ENCODE results near the gene FNDC3B.
"Not testable (repeated sequence)": the region's sequence is repeated elsewhere in the genome, so short reads cannot be mapped to it uniquely, and the experiment has no call there.

Gene FNDC3B

DNA sequence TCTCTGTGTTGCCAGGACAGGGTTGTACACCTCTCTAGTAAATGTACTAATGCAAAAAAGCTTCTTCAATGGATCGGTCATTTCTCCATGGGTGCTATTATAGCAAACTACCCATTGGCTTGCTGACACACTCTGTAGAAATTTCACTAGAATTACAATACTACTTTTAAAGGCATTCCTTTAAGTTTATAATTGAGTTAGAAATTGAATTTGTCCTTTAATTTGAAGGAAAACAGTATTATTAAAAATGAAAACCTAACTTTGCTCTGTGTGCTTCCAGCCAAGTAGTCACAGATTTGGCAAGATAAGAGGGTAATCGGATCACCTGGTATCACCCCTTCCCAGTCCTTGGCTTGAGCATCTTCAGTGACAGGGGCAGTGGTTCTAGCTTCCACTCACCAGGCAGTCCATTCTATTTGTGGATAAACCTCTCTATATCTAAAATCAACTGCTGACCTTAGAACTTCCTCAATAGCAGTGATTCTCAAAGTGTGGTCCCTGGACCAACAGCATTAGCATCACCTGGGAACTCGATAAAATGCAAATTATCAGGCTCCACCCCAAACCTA lies 315.6 kb downstream of the FNDC3B start:
- no peak for DNase-seq

DNA sequence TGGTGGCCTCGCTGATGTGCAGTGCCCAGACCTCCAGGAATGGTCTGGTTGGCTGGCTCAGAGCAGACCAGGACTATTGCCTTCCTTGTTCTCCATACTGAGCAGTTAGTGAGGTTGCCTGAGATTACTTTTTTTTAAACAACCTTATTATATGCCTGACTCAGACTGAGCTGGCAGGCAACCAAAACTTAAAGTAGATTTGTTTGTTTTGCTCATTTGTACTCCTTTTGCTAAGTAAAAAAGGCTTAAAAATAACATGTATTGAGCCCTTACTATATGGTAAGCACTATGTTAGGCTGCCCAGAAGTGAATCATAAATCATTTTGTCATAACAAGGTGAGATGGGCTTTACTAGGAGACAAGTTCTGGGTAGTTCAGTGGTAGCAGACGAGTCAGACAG lies 316.5 kb downstream of the FNDC3B start:
- DNase-seq, result no peak

DNA sequence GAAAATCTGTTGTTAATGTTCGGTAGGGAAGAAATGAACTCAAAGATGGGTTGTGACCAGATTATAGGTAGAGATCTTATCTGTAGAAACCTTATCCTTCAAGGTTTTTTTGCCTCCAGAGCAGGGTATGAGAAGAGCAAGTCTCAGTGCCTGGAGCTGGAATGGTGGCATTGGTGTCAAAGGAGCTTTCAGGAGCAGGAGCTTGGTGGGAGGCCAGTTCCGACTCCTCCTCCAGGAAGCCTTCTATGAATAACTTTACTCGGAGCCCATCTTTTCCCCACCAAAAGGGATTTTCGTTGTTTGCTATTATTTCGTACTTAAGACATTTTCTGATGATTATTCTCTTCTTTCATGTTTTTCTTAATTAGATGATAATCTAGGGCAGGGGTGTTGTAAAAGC lies 317.0 kb downstream of the FNDC3B start:
- no peak for DNase-seq

DNA sequence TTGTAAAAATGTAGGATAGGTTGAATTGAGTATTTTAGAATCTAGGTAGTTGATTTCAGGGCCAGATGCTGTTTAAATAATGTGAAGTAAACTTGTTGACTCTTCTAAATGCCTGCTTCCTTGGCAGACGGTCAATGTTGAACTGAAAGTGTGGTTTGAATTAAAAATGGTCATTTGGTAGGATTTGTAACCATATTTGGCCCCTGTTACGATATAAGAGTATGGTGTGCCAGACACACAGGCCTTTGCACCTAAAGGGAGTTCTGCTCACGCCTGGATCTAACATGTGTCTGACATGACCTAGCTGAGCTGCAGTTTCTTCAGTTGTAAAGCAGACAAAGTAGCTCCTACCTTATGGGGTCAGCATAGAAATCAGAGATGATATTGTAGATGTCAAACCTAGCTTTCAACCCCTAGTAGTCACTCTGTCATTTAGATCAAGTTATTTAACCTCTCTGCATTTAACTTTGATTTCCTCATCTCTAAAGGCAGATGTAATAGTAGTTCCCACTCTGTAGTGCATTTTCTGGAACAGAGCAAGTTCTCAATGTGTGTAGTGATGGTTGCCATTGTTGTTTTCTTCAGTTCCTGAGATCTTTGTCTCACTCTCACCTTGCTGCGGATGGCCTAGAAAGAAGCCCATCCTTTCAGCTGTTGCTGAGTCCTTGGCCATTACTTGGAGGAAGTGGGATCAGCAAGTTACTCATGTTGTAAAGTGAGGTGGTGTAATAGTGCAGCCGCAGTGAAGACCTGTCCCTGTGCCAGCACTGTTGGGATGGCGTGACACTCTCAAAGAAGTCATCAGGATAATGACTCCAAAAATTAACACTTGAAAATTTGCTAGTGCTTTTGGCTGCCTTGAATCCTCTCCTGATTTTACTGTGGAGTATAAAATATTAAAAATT lies 318.7 kb downstream of the FNDC3B start:
- no peak for DNase-seq

DNA sequence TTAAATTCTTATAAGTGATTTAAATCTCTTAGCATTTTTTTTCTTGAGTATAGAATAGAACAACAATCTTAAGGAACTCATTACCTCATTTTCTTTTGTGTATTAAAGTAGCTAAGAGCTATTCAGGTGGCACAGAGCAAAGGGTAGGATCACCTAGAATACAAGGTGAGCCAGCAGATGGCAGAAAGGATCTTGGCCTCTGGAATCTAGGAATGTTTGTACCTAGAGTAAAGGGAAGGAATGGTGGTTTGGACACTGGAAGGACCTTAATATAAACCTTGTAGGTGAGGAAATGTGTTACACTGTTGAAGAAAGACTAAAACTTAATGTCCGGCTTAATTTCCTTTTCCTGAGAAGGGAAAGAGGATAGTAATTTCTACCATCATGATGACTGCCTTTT lies 319.9 kb downstream of the FNDC3B start:
- DNase-seq, result no peak

DNA sequence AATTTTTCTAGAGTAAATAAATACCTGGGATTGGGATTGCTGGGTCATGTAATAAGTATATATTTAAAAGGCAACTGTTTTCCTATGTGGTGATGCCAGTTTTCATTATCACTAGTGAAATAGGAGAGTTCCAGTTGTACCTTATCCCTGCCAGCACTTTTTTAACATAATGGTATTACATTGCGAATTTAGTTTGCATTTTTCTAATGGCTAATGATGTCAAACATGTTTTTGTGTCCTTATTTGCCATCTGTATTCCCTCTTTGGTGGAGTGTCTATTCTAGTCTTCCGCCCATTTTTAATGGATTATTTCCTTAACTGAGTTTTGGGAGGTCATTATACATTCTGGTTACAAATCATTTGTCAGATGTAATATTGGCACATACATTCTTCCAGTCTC lies 320.6 kb downstream of the FNDC3B start:
- no peak for DNase-seq

DNA sequence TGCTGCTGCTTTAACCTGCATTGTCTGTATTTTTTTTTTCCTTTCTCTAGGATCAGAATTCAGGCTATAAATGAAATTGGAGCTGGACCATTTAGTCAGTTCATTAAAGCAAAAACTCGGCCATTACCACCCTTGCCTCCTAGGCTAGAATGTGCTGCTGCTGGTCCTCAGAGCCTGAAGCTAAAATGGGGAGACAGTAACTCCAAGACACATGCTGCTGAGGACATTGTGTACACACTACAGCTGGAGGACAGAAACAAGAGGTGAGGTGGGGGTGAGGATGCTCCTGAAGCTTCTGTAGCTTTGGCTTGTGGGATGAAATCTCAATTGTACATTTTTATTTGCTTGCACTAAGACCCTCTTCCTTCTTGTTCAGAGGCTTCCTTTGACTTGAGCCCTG lies 323.2 kb downstream of the FNDC3B start:
- no peak for DNase-seq

DNA sequence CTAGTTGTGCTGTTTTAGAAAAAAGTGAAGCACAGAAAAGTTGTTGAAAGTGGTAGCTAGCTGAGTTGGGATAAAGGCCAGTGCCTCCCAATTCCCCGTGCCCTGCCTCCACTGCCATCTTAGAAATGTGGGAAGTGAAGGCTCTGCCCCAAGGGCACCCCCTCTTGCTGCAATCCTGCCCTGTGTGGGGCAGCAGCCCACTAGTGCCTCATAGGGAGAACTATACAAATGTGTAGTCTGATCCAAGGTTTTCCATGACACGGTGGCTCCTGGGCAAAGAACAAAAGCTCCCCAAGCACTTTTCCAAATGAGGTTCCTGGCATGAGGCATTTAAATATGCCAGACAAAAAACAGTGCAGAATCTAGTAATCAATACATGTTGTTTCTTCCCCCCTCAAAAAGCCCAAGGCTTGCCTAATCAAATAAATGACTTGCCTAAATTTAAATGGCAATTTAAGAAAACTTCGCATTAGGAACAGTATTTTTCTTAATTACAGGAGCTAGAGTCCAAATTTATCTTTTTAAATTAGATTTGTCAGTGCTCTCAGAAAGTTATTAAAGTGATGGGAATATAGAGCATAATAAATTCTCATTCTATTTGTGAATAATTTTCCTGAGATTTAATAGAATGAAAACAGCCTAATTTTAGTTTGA lies 325.1 kb downstream of the FNDC3B start:
- no peak for DNase-seq

DNA sequence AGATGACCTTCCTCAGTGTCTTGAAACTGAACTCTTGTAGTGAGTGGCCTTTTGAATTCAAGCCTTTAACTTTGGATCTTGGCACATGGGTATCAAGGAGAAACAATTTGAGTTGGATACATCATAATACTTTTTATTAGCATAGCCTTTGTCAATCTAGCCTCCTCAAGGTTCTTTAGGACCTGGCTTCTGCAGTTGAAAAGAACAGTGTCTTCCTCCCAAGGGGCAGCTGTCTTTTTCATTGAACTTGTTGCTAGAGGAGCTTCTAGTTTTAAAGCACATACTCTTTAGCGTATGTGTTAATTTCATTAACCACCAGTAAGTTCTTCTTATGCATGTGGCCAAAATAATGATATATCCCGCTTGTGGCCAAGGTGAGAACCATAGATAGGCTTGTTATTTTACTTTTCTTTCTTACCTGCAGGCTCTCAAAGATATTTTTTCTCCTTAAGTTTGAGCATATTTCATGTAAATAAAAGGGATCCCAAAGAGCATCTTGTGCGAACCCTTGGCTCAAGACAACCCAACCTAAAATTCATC lies 325.7 kb downstream of the FNDC3B start:
- no peak for DNase-seq

DNA sequence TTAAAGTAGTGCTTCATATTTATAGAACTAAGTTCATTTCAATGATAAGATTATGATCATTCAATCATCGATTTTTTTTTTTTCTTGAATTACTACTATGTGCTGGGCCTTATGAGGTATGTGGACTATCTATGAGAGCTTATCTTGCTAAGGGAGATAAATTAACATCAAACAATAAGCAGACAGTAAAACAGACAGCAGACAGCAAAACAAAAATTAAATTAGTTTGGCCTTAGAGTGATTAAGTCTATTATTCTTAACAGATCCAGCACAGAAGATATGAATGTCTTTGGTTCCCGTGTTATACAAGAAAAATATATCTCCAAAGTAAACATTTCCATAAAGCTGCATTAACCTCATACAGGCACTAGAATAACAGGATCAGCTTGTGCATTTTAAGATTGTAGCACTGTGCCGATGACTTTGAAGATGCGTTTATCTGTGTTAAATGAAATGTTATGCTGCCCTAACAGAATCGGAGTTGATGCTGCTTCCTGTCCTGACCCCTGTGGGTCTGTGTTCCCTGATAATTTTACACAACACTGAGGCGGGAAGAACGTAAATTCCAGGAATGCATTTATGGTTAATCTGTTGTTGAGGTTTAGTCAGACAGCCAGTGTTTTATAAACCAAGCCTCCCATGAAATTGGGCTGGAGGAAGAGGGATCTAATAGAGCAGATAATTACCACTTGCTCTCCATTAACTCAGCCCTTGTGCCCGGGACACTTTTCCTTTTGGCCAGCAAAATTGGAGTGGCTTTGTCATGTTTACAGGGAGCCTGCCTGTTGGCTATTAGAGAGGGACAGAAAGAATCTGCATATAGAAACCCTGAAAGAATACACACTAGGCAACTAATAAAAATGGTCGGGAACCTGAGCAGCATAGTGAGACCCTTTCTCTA lies 328.1 kb downstream of the FNDC3B start:
- no peak for DNase-seq

DNA sequence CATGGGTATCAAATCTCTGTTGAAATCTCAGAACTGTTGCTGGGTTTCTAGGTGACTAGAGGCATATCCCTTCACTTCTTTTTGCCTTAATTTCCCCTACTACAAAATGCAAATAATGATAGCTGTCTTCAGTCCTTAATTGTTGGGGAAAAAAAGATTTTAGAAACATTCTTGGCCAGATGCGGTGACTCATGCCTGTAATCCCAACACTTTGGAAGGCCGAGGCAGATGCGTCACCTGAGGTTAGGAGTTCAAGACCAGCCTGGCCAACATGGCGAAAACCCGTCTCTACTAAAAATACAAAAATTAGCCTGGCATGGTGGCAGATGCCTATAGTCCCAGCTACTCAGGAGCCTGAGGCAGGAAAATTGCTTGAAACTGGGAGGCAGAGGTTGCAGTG lies 329.2 kb downstream of the FNDC3B start:
- not testable (repeated sequence) for DNase-seq

DNA sequence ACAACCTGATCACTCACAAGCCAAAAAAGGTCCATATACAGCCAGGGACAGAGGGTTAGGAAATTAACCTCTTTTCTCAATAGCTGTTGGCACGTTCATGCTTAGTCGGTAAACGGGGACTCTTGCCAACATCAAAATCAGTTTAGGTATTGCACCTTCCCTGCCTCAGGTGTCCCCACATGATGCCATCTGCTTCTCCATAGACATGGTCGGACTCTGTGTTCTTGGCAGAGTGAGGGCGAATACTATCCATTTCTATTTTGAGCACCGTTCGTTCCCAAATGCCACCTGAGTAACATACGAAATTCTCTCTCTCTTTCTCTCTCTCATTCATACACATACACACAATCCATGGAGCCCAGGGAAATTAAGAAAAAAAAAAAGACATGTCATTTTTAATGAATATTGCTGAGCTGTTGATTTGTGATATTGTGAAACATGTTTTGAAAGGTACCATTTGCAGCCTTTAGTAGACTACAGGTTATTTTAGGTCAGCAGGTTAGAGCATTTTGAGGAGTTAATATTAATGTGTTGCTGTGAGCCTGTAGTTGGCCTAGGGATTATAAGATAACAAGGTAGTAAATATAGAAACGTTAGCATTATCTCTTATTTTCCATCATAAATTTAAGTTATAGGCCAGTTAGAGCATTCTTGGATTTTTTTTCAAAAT lies 330.3 kb downstream of the FNDC3B start:
- DNase-seq, result no peak

DNA sequence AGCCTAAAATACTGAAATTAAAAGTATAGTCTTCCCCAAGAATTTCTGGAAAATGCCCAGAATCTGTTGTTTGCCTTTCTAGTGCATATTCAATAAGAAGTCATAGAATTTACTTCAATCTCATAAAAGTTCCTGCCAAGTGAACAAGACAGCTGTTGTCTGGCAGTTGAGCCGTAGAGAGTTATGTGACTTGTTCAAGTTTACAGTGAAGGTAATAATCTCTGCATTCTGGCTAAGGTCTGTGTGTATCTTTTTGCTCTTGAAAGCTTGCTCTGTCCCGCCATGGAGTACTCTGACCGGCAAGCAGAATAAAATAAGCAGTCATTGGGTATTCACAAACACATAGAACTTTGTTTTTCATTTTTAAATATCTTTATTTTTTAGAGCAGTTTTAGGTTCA lies 331.0 kb downstream of the FNDC3B start:
- no peak for DNase-seq

DNA sequence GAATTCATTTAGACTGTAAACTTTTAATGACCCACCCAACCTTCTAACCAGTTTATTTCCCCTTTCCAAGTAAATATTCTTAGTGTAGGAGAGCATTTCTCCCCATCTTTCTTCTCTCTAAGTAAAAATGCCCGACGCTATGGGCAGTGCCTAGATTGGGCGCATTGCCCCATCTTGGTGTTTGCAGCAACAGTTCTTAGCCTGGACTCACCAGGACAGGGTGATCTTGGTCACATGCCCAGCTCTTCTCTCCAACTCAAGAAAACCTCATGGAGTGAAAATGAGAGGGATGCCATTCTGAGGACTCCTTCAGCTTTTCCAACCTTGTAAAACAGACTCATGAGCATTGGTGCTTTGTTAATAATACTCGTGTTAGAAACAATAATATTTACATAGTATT lies 332.2 kb downstream of the FNDC3B start:
- DNase-seq, result no peak

DNA sequence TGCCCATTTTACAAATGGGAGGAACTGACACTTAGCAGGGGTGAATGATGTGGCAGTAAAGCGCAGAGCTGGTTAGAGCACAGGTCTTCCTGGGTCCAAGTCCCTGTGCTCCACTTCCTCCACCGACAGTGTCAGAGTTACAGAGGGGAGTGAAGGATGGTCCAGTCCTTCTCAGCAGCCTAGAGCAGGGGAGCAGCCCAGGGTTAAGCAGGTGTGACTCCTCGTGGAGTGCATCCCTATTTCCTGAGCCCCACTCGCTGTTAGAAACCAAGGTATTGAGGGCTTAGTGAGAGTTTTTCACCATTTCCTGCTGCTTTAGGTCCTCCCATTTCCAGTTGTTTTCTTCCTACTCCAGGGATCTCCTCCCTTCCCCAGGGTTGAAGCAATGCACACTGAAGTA lies 333.5 kb downstream of the FNDC3B start:
- DNase-seq, result no peak

DNA sequence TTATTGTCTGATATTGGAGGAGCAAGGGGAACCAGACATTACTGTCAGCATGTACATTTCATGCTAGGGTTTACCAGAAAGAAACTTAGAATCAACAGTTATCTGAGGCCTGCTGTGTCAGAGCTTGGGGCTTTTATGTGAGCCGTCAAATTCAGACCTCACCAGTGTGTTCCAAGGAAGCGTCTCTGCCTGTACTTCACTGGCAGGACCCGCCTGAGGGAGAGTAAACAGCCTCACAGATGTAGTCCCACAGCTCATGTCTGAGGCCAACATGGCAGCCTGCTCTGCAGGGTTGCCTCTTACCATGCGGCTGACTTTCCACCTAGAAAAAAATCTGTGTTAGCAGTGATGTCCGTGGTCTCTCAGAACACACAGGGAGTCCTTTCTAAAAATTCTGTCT lies 334.5 kb downstream of the FNDC3B start:
- no peak for DNase-seq

DNA sequence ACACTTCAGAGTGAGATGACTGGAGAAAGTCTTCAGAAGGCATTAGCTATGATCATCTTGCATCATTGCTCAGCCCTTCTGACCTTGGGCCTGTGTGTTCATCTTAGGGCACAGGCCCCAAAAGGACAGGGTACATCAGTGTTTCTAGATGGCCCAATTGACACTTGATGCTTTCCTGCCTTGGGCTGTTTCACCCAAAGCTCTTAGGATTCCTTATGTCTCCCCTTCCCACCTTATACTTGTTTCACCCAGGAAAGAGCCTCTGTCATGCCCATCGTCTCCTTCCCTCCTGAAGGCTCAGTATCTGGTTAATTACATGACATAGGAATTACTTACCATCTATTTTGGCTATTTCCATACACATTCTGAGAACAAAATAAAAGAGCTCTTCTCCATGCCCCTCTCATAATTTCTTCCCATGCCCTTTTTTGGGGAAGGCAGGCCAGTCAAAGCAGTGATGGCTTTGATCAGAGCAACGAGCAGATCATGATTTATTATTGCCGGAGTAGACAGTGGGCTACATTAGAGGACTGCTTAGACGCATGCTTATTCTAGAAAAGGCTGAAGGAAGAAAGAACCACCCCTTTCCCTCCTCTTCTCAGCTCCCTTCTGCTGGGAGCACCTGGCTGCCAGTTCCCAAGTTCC lies 335.9 kb downstream of the FNDC3B start:
- no peak for DNase-seq

DNA sequence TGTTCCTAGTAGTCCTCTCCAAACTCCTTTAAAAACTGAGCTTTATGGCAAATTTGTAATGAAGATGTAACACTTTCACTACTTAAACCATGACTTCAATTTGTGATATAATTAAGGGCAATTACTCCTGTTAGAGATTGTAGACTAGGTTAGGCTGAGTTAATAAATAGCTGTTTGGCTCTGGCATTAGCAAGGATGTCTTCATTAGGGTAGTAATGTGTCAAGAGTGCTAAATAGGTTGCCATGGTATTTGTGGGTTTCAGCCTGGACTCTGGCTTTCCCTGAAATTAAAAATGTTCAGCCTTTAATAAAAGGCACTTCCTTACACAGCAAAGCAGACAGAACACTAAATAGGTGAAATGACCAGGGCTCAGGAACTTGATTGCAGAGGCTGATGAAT lies 337.0 kb downstream of the FNDC3B start:
- no peak for DNase-seq

DNA sequence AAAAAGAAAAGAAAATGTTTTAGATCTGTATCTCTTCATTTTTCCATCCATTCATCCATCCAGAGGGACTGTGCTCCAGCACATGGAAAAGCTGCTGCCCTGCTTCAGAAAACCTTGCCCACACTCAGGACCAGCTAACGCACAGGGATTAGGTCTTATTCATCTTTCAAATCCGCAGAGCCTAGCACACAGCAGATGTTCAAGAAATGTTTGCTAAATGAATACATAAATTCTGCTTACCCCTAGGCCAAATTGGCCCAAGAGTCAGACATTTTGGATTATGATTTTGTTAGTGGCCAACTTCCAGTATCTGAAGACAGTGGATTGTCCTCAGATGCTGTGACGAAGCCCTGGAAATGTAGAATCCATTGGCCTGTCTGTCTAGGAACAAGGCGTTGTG lies 337.5 kb downstream of the FNDC3B start:
- DNase-seq, result no peak

DNA sequence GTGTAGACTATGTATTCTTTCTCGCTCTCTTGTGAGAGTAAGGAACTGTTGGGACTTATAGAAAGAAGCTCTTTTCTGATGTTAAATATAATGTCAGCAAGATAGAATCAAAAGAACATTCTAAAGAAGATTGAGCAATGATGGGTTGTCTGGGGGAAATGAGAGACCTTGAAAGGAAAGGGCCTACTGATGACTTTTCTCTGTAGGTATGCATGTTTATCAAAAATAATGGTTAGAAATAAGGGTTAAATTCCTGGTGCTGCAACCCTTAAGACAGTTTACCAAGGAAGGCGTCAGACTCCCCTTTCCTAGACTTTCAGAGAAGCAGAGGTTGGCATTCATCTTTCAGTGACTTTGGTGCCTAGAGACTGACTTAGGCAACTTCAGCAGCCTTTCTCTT lies 339.1 kb downstream of the FNDC3B start:
- no peak for DNase-seq

DNA sequence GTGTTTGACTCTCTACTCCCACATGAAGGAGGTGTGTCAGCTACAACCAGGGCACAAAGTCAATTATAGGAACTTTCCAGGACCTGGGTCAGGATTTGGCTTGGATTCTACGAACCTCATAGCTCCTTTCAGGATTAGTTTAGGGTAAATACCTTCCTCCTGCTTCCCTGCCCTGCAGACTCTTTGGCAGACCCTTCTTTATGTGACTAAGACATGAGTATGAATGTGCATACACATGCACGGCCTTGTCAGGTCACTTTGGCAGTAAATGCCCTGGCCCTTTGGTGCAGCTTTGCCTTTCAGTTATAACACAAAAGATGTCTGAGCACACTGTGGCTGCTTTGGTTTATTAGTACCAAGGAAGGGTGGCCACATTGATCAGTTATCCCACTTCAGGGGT lies 340.0 kb downstream of the FNDC3B start:
- no peak for DNase-seq

DNA sequence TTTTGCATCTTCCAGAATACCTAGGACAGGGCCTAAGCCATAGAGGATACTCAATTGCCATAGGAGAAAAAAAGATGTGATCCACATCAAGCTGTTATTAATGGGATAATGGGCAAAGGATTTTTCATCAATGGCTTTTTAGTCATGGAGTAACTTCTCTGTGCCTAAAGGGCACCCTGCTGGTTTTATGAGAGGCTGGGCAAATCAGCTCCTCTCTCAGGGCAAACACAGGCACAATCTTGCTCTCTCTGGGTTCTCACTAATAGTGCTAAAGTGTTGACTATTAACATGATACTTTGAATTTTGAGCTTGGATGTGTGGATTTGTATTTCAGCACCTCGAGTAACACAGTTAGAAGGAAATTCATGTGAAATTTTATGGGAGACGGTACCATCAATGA lies 341.3 kb downstream of the FNDC3B start:
- DNase-seq, result no peak

Measured in activated effector memory CD4-positive, alpha-beta T cell treated with Interleukin-2 at 50 U/mL for 16 hours (primary cell).